Measurements from ENCODE around the gene WDR36. TPM values are rescaled to one million over a fixed set of nuclear protein-coding genes. Genes with fewer than 3 reads are reported as not detected.

Gene WDR36
- total RNA-seq, 6 experiments from 2014 or later = 12.7 to 17.5 (median 16.5) TPM

- WGBS (ENCODE audit: insufficient coverage, low coverage, low lambda C conversion rate, missing lambda C conversion rate) = 71% methylated on average over 1 of the region's 1 CpG
- TF ChIP-seq POLR2A (IDR thresholded peaks at IDR 0.05) = no peak
- TF ChIP-seq CTCF (IDR thresholded peaks at IDR 0.05) = no peak
- no peaks in the 10 kb centered on the region for H3K27me3 ChIP-seq
- intact Hi-C loops (cut with DNase I) = no loop called here
- DNase-seq = peak in 1 of 3 donors; percentile 42
- H3K36me3 ChIP-seq = no peaks in the 10 kb centered on the region
- H3K4me1 ChIP-seq = peaks cover 0 to 9% (median 0%) of the 10 kb centered on the region in 4 donors
- peak in 2 of 4 donors; percentile 29 to 37 for ATAC-seq
- no peak overlapping the region for H3K4me3 ChIP-seq
- H3K27ac ChIP-seq = no peak overlapping the region
- no peaks in the 10 kb centered on the region for H3K9me3 ChIP-seq
Measured at GRCh38 chr5:111133436-111133751, 41.2 kb downstream of the WDR36 start.

- Histone ChIP-seq H3K9me3 (no peaks in the 10 kb centered on the region), H3K36me3 (no peaks in the 10 kb centered on the region), H3K27me3 (no peaks in the 10 kb centered on the region), H3K4me3 (no peak overlapping the region), H3K27ac (no peak overlapping the region), H3K4me1 (peaks cover 0 to 9% (median 0%) of the 10 kb centered on the region in 4 donors)
- peak in 1 of 4 donors; percentile 55 for ATAC-seq
- no peak for DNase-seq
- TF ChIP-seq POLR2A (IDR thresholded peaks at IDR 0.05) (no peak), CTCF (IDR thresholded peaks at IDR 0.05) (no peak)
- 39% methylated on average over 4 of the region's 4 CpGs for WGBS (ENCODE audit: insufficient coverage, low coverage, low lambda C conversion rate, missing lambda C conversion rate)
- intact Hi-C loops (cut with DNase I) = no loop called here
Measured at GRCh38 chr5:111134087-111134486, 41.9 kb downstream of the WDR36 start.

GRCh38 chr5:111134864-111135263, 42.7 kb downstream of the WDR36 start:
- ATAC-seq = no peak
- 72% methylated on average over 2 of the region's 2 CpGs for WGBS (ENCODE audit: insufficient coverage, low coverage, low lambda C conversion rate, missing lambda C conversion rate)

DNA sequence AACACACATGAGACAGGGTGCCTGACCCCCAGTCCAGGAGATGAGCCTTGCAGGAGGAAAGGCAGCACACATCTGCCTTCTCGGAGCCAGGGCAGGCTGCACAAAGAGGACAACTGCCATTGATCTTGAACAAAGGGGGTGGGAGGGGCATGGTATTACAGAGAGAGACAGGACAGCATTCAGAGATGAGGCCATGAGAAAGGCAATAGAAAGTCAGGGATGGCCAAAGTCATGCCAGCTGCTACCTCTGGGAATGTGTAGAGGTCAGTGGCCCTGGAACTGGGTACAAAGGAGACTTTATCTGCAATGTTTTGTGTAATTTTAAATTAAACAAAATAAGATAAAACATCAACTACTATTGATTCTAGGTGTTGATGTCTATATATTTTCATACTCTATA, 43.2 kb downstream of the WDR36 start:
- Histone ChIP-seq H3K4me1 (peaks cover 0 to 9% (median 0%) of the 10 kb centered on the region in 4 donors), H3K36me3 (no peaks in the 10 kb centered on the region), H3K27ac (no peak overlapping the region), H3K9me3 (no peaks in the 10 kb centered on the region), H3K4me3 (no peak overlapping the region), H3K27me3 (no peaks in the 10 kb centered on the region)
- no peak for TF ChIP-seq CTCF (IDR thresholded peaks at IDR 0.05)
- TF ChIP-seq POLR2A (IDR thresholded peaks at IDR 0.05) = no peak
- ATAC-seq (peak; percentile 58 to 82 (median 68)), DNase-seq (no peak)
- WGBS (ENCODE audit: insufficient coverage, low coverage, low lambda C conversion rate, missing lambda C conversion rate) = 18% methylated on average over 1 of the region's 1 CpG
- intact Hi-C loops (cut with DNase I) = no loop called here

More at GRCh38 chr5:111134864-111135263, 42.7 kb downstream of the WDR36 start:
- TF ChIP-seq CTCF (IDR thresholded peaks at IDR 0.05) (no peak), POLR2A (IDR thresholded peaks at IDR 0.05) (no peak)
- no peak for DNase-seq
- intact Hi-C loops (cut with DNase I) = no loop called here
- no peaks in the 10 kb centered on the region for H3K27me3 ChIP-seq
- no peak overlapping the region for H3K27ac ChIP-seq
- peaks cover 0 to 9% (median 0%) of the 10 kb centered on the region in 4 donors for H3K4me1 ChIP-seq
- no peaks in the 10 kb centered on the region for H3K36me3 ChIP-seq
- H3K9me3 ChIP-seq = no peaks in the 10 kb centered on the region
- no peak overlapping the region for H3K4me3 ChIP-seq

DNA sequence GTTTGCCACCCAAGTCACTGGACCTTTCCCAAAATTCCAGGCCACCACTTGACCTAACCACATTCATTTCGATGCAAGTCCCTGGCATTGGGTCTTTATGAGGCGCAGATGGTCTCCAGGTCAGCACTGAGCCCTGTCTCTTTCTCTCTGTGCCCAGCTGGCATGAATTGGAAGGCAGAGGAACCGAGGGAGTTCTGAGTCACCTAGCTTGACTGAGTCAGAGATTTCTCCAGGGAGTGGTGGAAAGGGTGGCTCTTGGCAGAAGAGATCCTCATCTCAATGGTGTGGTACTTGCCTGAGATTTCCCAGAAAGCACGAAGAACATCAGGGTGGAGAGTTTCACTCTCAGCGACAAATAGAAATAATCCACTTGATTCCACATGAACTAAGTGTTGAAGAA, 43.8 kb downstream of the WDR36 start:
- H3K27ac ChIP-seq = no peak overlapping the region
- intact Hi-C loops (cut with DNase I) = no loop called here
- no peaks in the 10 kb centered on the region for H3K36me3 ChIP-seq
- WGBS (ENCODE audit: insufficient coverage, low coverage, low lambda C conversion rate, missing lambda C conversion rate) = 60% methylated on average over 5 of the region's 5 CpGs
- peak in 1 of 4 donors; percentile 38 for ATAC-seq
- TF ChIP-seq POLR2A (IDR thresholded peaks at IDR 0.05) (no peak), CTCF (IDR thresholded peaks at IDR 0.05) (no peak)
- peaks cover 0 to 9% (median 0%) of the 10 kb centered on the region in 4 donors for H3K4me1 ChIP-seq
- no peak overlapping the region for H3K4me3 ChIP-seq
- no peaks in the 10 kb centered on the region for H3K9me3 ChIP-seq
- no peaks in the 10 kb centered on the region for H3K27me3 ChIP-seq
- no peak for DNase-seq
